ENCODE data around the gene SLC41A2. TPM values are rescaled to one million over a fixed set of nuclear protein-coding genes. Genes with fewer than 3 reads are reported as not detected.
A peak's percentile ranks its signal among the peaks of the same experiment; 100 is the strongest.

The SLC41A2 gene, protein sequence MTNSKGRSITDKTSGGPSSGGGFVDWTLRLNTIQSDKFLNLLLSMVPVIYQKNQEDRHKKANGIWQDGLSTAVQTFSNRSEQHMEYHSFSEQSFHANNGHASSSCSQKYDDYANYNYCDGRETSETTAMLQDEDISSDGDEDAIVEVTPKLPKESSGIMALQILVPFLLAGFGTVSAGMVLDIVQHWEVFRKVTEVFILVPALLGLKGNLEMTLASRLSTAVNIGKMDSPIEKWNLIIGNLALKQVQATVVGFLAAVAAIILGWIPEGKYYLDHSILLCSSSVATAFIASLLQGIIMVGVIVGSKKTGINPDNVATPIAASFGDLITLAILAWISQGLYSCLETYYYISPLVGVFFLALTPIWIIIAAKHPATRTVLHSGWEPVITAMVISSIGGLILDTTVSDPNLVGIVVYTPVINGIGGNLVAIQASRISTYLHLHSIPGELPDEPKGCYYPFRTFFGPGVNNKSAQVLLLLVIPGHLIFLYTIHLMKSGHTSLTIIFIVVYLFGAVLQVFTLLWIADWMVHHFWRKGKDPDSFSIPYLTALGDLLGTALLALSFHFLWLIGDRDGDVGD
- total RNA-seq: 10 to 100 TPM; 27.2 to 35.7 TPM
- 1 to 10 TPM; 2.5 to 4.9 (median 3.7) TPM for polyA plus RNA-seq (ENCODE audit: insufficient read length in 6 of 6)
- long read RNA-seq, donor 1, partial matches to known transcripts: 0 of 1 reads
- long read RNA-seq, donor 1, other reads (novel, unspliced or antisense): 0 of 1 reads
- long read RNA-seq, donor 2: 0 reads
- long read RNA-seq, donor 3, partial matches to known transcripts: 0 of 1 reads
- long read RNA-seq, donor 3, other reads (novel, unspliced or antisense): 0 of 1 reads
- long read RNA-seq, donor 4: 0 reads
- long read RNA-seq, donor 5: 0 reads
- long read RNA-seq, donor 6: 0 reads
- long read RNA-seq, donor 7: 0 reads
- long read RNA-seq, donor 8: 0 reads
- long read RNA-seq, donor 9: 0 reads
- long read RNA-seq, donor 10: 0 reads
- long read RNA-seq, donor 11, partial matches to known transcripts: 24 of 24 reads
- long read RNA-seq, donor 11, other reads (novel, unspliced or antisense): 0 of 24 reads
- long read RNA-seq, donor 12: 0 reads

- Histone ChIP-seq H3K4me1 (peaks cover 17 to 24% of the 10 kb centered on the region in 2 donors), H3K27ac (peak within 1 kb of the TSS; percentile 80 to 87), H3K4me3 (peak within 1 kb of the TSS; percentile 64 to 67), H3K36me3 (no peaks in the 10 kb centered on the region), H3K27me3 (peaks cover 0 to 60% of the 10 kb centered on the region in 2 donors), H3K9me3 (no peaks in the 10 kb centered on the region)
- ATAC-seq: peak; percentile 91
- TF ChIP-seq, protein P1, sequence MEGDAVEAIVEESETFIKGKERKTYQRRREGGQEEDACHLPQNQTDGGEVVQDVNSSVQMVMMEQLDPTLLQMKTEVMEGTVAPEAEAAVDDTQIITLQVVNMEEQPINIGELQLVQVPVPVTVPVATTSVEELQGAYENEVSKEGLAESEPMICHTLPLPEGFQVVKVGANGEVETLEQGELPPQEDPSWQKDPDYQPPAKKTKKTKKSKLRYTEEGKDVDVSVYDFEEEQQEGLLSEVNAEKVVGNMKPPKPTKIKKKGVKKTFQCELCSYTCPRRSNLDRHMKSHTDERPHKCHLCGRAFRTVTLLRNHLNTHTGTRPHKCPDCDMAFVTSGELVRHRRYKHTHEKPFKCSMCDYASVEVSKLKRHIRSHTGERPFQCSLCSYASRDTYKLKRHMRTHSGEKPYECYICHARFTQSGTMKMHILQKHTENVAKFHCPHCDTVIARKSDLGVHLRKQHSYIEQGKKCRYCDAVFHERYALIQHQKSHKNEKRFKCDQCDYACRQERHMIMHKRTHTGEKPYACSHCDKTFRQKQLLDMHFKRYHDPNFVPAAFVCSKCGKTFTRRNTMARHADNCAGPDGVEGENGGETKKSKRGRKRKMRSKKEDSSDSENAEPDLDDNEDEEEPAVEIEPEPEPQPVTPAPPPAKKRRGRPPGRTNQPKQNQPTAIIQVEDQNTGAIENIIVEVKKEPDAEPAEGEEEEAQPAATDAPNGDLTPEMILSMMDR (IDR thresholded peaks at IDR 0.05): peak in 1 of 2 donors; percentile 14
- intact Hi-C loops (cut with DNase I): no loop called here
- peak; percentile 46 to 93 (median 74) for DNase-seq
These were observed at the start of gene SLC41A2 for GRCh38 chr12:104958001-104958804. TSS of gene SLC41A2 (minus strand) at chr12:104958290. CDS start at chr12:104928527, 29,763 bp downstream.

- Histone ChIP-seq H3K27me3 (no peaks in the 10 kb centered on the region), H3K4me1 (no peaks in the 10 kb centered on the region), H3K4me3 (no peak overlapping the region), H3K36me3 (peaks cover 0 to 54% of the 10 kb centered on the region in 2 donors), H3K27ac (no peak overlapping the region), H3K9me3 (no peaks in the 10 kb centered on the region)
- intact Hi-C loops (cut with DNase I): no loop called here
- DNase-seq: peak in 1 of 4 donors; percentile 6
- no peak for ATAC-seq
- TF ChIP-seq, protein P1 (IDR thresholded peaks at IDR 0.05): no peak
These were observed 43.4 kb upstream of the SLC41A2 start for GRCh38 chr12:105001476-105001875.

DNA sequence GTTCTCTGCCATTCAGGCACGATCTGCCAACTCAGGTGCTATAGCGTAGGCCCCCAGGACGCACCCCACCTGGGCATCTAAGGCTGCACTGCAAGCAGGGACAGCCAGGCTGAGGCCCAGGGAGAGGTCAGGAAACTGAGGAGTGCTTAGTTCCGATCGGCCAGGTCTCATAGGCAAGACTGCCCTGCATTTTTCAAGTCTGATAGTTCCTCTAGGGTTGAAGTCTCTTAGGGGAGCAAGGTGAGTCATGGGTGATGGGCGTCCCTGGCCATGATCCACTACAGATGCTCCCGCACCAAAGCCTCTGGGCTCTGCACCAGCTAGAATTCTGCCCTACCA, 41.2 kb upstream of the SLC41A2 start:
- TF ChIP-seq, protein P1 (IDR thresholded peaks at IDR 0.05): no peak
- no peak for ATAC-seq
- intact Hi-C loops (cut with DNase I): no loop called here

DNA sequence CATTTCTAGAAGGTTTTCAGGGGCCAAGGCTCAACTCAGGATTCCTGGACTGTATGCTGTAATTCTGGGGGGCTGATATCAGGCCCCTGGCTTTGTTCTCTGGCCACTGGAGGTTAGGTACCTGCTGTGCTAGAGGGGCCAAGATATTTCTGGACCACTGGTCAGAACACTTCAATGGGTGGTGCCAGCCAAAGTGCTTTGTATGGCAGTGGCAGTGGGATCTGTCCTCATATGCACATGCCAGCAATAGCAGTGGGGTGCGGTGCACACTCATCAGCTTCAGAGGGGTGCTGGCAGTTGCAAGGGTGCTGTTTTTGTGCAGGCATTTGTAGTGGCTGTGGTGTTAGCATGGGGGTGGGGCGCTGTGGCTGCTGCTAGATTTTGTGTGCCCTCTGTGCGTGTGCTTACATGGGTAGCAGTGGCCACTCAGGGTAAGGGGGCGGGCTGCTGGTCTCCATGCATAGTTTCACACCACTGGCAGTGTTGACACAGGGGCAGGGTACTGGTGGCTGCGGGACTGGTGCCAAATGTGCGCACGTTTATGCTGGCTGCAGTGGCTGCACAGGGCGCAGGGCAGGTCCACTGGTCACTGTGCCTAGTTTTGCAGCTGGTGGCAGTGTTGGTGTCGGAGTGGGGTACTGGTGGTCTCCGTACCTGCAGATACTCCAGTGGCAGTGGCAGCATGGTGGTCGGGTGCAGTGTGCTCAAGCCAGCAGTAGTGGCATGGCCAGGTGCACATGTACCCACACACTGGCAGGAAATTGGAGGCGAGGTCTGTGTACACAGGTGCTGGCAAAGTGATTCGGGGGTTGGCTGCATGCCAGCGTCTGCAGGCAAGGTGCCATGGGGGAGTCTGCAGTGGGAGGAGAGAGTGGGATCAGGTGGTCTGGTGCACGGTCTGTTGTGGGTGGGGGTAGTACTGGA, 40.6 kb upstream of the SLC41A2 start:
- DNase-seq (peak in 1 of 4 donors; percentile 48), ATAC-seq (peak; percentile 60)
- no peak overlapping the region for H3K4me3 ChIP-seq
- H3K4me1 ChIP-seq: no peaks in the 10 kb centered on the region
- H3K27ac ChIP-seq: no peak overlapping the region
- TF ChIP-seq, protein P1 (IDR thresholded peaks at IDR 0.05): no peak
- no peaks in the 10 kb centered on the region for H3K9me3 ChIP-seq
- no peaks in the 10 kb centered on the region for H3K27me3 ChIP-seq
- H3K36me3 ChIP-seq: peaks cover 0 to 67% of the 10 kb centered on the region in 2 donors
- intact Hi-C loops (cut with DNase I): no loop called here

More for the DNA sequence above, 41.2 kb upstream of the SLC41A2 start:
- Histone ChIP-seq H3K4me3 (no peak overlapping the region), H3K36me3 (peaks cover 0 to 68% of the 10 kb centered on the region in 2 donors), H3K27ac (no peak overlapping the region), H3K9me3 (no peaks in the 10 kb centered on the region), H3K4me1 (no peaks in the 10 kb centered on the region), H3K27me3 (no peaks in the 10 kb centered on the region)
- no peak for DNase-seq
